Cardiac muscle cell (in vitro differentiated cells and primary cell): ENCODE measurements around the gene S100A4. TPM values are rescaled to one million over a fixed set of nuclear protein-coding genes. Genes with fewer than 3 reads are reported as not detected.
"Not testable (repeated sequence)": the region's sequence is repeated elsewhere in the genome, so short reads cannot be mapped to it uniquely, and the experiment has no call there.

ENCODE experiments used
- DNase-seq, 2 donors: peaks; one replicate each; pipeline versions ENCODE4 v3.0.0 to v3.0.0-alpha.2; 2010 to 2017; ENCODE audit warnings: low read depth in 1 of 2, low spot score in 1 of 2
- H3K27ac ChIP-seq: fragments of 200-600 bp; sonication (generic); 2 replicates; pipeline ENCODE4 v1.5.1; 2016
- H3K27me3 ChIP-seq: fragments of 200-600 bp; sonication (generic); 2 replicates; pipeline ENCODE4 v1.6.0; 2016; ENCODE audit warnings: control low read depth
- H3K36me3 ChIP-seq: fragments of 200-600 bp; sonication (generic); 2 replicates; pipeline ENCODE4 v1.5.1; 2016; ENCODE audit warnings: control low read depth
- H3K4me1 ChIP-seq: fragments of 200-600 bp; sonication (generic); 2 replicates; pipeline ENCODE4 v1.8.1; 2017; ENCODE audit warnings: low read depth, mild to moderate bottlenecking, mixed run types
- H3K4me3 ChIP-seq: fragments of 200-600 bp; sonication (generic); 2 replicates; pipeline ENCODE4 v1.5.1; 2016; ENCODE audit warnings: mild to moderate bottlenecking
- H3K9me3 ChIP-seq: fragments of 200-600 bp; sonication (generic); 2 replicates; pipeline ENCODE4 v1.5.1; 2017; ENCODE audit warnings: low read depth, mild to moderate bottlenecking, control low read depth
- polyA plus RNA-seq: library from polyadenylated mRNA; unstranded; fragments of >200 nt; fragmentation: Nextera tagmentation; extraction: Ambion mirVana; gene quantifications from 2 replicates; pipeline ENCODE4 v1.2.1, GENCODE V29; 2016
- total RNA-seq: library from RNA; depleted of rRNA; stranded (reverse); fragments of >200 nt; gene quantifications from 2 replicates; pipeline ENCODE4 v1.2.3, GENCODE V29; 2016
- TF ChIP-seq, protein P1 (sequence below): IDR thresholded peaks from 2 replicates; pipeline ENCODE4 v1.5.1; 2012; ENCODE audit warnings: low read depth, mild to moderate bottlenecking, low read length

S100A4 gene
- total RNA-seq = 74.1 and 89.4 TPM in 2 replicates
- 129 and 133 TPM in 2 replicates for polyA plus RNA-seq

DNA sequence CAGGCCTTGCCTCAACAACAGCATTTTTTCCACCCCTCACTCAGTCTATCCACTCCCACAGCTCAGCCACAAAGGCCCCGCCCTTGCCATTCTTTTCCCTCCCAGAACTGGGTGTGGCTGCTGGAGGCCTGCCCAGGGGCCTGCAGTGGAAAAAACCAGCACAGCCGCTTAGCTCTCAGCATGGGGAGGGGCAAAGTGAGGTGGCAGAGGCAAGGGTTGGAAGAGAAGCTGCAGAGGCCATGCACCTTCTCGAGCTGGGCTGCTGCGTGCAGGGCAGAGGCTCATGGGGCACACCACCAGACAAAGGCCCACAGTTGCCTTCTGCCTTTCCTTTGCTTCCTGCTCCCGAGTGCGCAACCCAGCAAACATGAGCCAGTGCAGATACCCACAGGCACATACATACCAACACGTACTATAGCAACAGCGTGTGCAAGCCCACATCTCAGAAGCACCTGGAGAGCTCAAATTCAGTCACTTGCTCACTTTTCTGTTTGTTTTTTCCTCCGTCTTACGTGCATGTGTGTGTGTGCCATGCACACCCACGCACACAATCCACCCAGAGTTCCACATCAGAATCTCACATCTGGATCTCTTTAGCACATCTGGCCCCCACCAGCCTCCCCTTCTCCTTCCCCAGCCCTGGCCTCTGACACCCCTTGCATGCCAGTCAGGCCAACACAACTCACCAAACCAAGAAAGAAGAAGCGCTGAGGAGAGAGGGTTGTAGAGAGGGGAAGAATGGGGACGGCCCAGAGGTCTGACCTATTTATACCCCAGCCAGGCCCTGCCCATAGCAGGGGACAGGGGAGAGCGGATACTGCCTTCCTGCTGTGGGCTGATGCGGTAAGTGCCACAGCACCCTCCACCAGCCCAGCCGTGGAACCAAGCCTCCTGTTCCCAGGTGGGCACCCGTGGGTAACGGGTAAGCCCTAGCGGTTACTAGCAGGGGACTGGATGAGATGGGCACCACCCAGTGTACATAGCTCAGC lies at the start of gene S100A4:
Gene S100A4, minus strand, starts transcription at position 740 of the 989 bp plus-strand sequence. CDS start 1,012 bp downstream, outside the sequence.
- peak; percentile 95 to 96 for DNase-seq
- peaks cover 24% of the 10 kb centered on the region for H3K4me1 ChIP-seq
- no peaks in the 10 kb centered on the region for H3K9me3 ChIP-seq
- peak within 1 kb of the TSS; percentile 89 for H3K27ac ChIP-seq
- H3K36me3 ChIP-seq = no peaks in the 10 kb centered on the region
- TF ChIP-seq, protein P1, sequence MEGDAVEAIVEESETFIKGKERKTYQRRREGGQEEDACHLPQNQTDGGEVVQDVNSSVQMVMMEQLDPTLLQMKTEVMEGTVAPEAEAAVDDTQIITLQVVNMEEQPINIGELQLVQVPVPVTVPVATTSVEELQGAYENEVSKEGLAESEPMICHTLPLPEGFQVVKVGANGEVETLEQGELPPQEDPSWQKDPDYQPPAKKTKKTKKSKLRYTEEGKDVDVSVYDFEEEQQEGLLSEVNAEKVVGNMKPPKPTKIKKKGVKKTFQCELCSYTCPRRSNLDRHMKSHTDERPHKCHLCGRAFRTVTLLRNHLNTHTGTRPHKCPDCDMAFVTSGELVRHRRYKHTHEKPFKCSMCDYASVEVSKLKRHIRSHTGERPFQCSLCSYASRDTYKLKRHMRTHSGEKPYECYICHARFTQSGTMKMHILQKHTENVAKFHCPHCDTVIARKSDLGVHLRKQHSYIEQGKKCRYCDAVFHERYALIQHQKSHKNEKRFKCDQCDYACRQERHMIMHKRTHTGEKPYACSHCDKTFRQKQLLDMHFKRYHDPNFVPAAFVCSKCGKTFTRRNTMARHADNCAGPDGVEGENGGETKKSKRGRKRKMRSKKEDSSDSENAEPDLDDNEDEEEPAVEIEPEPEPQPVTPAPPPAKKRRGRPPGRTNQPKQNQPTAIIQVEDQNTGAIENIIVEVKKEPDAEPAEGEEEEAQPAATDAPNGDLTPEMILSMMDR = no peak
- no peaks in the 10 kb centered on the region for H3K27me3 ChIP-seq
- no peak within 1 kb of the TSS for H3K4me3 ChIP-seq

DNA sequence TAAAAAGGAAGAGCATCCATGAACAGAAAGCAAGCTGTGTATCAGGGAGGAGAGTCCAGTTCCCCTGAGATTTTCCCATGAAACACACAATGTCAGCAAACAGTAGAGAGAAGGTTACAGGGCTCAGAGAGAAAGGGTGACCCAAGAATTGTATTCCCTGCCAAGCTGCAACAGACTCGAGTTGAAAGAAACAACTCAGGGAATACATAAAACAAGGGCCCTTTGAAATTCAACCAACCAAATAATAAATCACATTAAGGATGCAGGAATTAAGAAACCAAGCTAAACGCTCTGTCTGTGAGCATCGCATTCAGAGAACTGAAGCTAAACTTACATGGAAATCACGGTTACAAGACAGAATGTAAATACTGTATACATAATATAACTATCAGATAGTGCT lies 47.1 kb upstream of the S100A4 start:
- H3K27me3 ChIP-seq = no peaks in the 10 kb centered on the region
- TF ChIP-seq, protein P1 = no peak
- H3K9me3 ChIP-seq = no peaks in the 10 kb centered on the region
- no peak for DNase-seq
- H3K27ac ChIP-seq = no peak overlapping the region
- H3K4me3 ChIP-seq = no peak overlapping the region
- H3K4me1 ChIP-seq = no peaks in the 10 kb centered on the region
- H3K36me3 ChIP-seq = no peaks in the 10 kb centered on the region

DNA sequence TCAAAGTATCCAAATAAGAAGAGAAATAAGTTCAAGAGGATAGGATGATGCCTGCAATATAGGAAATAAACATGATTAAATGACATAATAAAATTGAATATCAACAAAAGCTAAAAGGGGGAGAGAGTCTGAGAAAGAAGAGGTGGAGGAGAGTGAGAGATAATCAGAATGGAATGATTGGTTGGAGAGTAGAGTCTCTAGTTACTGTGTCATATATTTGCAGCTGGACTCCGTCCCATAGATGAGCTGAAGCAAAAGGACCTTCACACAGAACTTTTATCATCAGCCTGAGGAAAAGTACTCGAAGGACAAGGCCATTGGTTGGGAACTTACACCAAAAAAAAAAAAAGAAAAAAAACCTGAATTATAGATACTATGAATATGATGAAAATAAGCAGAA lies 42.9 kb upstream of the S100A4 start:
- DNase-seq = no peak
- no peak overlapping the region for H3K4me3 ChIP-seq
- no peaks in the 10 kb centered on the region for H3K36me3 ChIP-seq
- H3K4me1 ChIP-seq = peaks cover 8% of the 10 kb centered on the region
- no peaks in the 10 kb centered on the region for H3K27me3 ChIP-seq
- TF ChIP-seq, protein P1 = no peak
- H3K9me3 ChIP-seq = no peaks in the 10 kb centered on the region
- H3K27ac ChIP-seq = no peak overlapping the region

DNA sequence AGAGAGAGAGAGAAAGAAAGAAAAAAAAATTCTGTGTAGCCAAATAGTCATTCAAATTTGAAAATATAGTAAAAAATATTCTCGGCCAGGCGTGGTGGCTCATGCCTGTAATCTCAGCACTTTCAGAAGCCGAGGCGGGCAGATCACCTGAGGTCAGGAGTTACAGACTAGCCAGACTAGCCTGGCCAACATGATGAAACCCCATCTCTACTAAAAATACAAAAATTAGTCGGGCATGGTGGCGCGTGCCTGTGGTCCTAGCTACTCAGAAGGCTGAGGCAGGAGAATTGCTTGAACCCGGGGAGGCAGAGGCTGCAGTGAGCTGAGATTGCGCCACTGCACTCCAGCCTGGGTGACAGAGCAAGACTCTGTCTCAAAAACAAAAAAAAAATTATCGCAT lies 42.4 kb upstream of the S100A4 start:
- not testable (repeated sequence) for H3K4me1 ChIP-seq

DNA sequence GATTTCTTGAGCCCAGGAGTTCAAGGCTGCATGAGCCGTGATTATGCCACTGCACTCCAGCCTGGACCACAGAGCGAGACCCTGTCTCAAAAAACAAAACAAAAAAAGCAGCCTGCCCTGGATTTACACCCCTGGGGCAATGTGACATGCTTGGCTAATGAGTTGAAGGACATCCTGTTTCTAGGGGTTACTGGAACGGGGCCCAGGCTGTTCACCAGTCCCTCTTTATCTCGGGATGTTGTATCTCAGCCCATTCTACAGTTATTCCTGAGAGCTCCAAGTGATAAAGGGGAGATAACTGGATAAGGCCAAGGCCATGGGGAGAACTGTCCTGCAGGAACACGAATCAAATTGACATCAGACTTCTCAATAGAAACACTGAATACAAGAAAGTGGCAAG lies 41.7 kb upstream of the S100A4 start:
- H3K4me1 ChIP-seq = peaks cover 8% of the 10 kb centered on the region
- H3K27ac ChIP-seq = no peak overlapping the region
- H3K4me3 ChIP-seq = no peak overlapping the region
- H3K27me3 ChIP-seq = no peaks in the 10 kb centered on the region
- no peak for DNase-seq
- no peaks in the 10 kb centered on the region for H3K9me3 ChIP-seq
- no peaks in the 10 kb centered on the region for H3K36me3 ChIP-seq
- TF ChIP-seq, protein P1 = no peak

More for the DNA sequence above, 42.4 kb upstream of the S100A4 start:
- H3K4me3 ChIP-seq, H3K27ac ChIP-seq, DNase-seq, H3K27me3 ChIP-seq, H3K36me3 ChIP-seq, H3K9me3 ChIP-seq: not testable (repeated sequence)

DNA sequence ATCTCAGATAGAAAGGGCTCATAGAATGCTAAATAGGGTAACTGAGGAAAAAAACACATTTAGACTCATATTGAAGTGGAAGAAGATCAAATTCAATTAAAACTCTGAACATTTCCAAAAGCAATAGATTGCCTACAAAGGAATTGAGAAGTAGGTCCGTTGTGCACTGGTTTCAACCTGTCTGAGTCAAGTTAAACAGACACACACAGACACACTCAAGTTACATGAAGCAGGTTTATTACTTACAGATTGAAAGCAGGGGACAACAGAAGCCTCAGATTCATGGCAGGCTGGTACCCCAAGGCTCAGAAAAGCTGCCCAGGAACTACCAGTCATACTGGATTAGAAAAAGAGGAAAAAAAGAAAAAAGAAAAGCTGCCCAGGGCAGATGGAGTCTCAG lies 40.7 kb upstream of the S100A4 start:
- no peaks in the 10 kb centered on the region for H3K36me3 ChIP-seq
- TF ChIP-seq, protein P1 = no peak

More for the DNA sequence above, 40.7 kb upstream of the S100A4 start:
- no peak for DNase-seq
- peaks cover 8% of the 10 kb centered on the region for H3K4me1 ChIP-seq
- H3K27ac ChIP-seq = no peak overlapping the region
- no peaks in the 10 kb centered on the region for H3K27me3 ChIP-seq
- no peaks in the 10 kb centered on the region for H3K9me3 ChIP-seq
- H3K4me3 ChIP-seq = no peak overlapping the region
